Measurements from ENCODE around the gene PLD3. TPM values are rescaled to one million over a fixed set of nuclear protein-coding genes. Genes with fewer than 3 reads are reported as not detected.

PLD3 gene
- total RNA-seq, 1 donor from 2014 or later, result 156 TPM

- peaks cover 64% of the 10 kb centered on the region for H3K4me1 ChIP-seq
- H3K4me3 ChIP-seq, result peak overlapping the region; percentile 97
- no peak for TF ChIP-seq CTCF (IDR thresholded peaks at IDR 0.05; ENCODE audit: borderline replicate concordance)
- H3K27ac ChIP-seq (replicated peaks), result peak overlapping the region; percentile 99
- peaks cover 13% of the 10 kb centered on the region for H3K36me3 ChIP-seq
- DNase-seq, result no peak
- no peaks in the 10 kb centered on the region for H3K9me3 ChIP-seq (replicated peaks)
- intact Hi-C loops (cut with micrococcal nuclease), result no loop called here
- H3K27me3 ChIP-seq (ENCODE audit: low read depth), result no peaks in the 10 kb centered on the region
Measured at GRCh38 chr19:40422748-40423566, 74.5 kb downstream of the PLD3 start.

- Histone ChIP-seq H3K36me3 (peaks cover 13% of the 10 kb centered on the region), H3K4me1 (peaks cover 64% of the 10 kb centered on the region), H3K27me3 (ENCODE audit: low read depth) (no peaks in the 10 kb centered on the region), H3K4me3 (peak overlapping the region; percentile 97), H3K27ac (replicated peaks) (peak overlapping the region; percentile 99), H3K9me3 (replicated peaks) (no peaks in the 10 kb centered on the region)
- intact Hi-C loops (cut with micrococcal nuclease), result no loop called here
- TF ChIP-seq CTCF (IDR thresholded peaks at IDR 0.05; ENCODE audit: borderline replicate concordance), result no peak
- no peak for DNase-seq
Measured at GRCh38 chr19:40423938-40424337, 75.4 kb downstream of the PLD3 start.

- H3K4me3 ChIP-seq, result peak overlapping the region; percentile 97
- no peaks in the 10 kb centered on the region for H3K27me3 ChIP-seq (ENCODE audit: low read depth)
- no peak for TF ChIP-seq CTCF (IDR thresholded peaks at IDR 0.05; ENCODE audit: borderline replicate concordance)
- intact Hi-C loops (cut with micrococcal nuclease), result loop anchor here (1.0 kb wide), 1 partner anchor 18 kb away; no protein-coding TSS in a partner anchor
- H3K36me3 ChIP-seq, result peaks cover 13% of the 10 kb centered on the region
- peak overlapping the region; percentile 99 for H3K27ac ChIP-seq (replicated peaks)
- no peaks in the 10 kb centered on the region for H3K9me3 ChIP-seq (replicated peaks)
- H3K4me1 ChIP-seq, result peaks cover 64% of the 10 kb centered on the region
- no peak for DNase-seq
Measured at GRCh38 chr19:40424637-40425449, 76.3 kb downstream of the PLD3 start.

- no peaks in the 10 kb centered on the region for H3K27me3 ChIP-seq (ENCODE audit: low read depth)
- peak within 1 kb of the TSS; percentile 99 for H3K27ac ChIP-seq (replicated peaks)
- peak; percentile 84 for TF ChIP-seq CTCF (IDR thresholded peaks at IDR 0.05; ENCODE audit: borderline replicate concordance)
- peaks cover 56% of the 10 kb centered on the region for H3K4me1 ChIP-seq
- peak; percentile 100 for DNase-seq
- H3K36me3 ChIP-seq, result peaks cover 13% of the 10 kb centered on the region
- H3K4me3 ChIP-seq, result peak within 1 kb of the TSS; percentile 97
- intact Hi-C loops (cut with micrococcal nuclease), result loop anchor here (1.0 kb wide), 1 partner anchor 18 kb away; no protein-coding TSS in a partner anchor
- no peaks in the 10 kb centered on the region for H3K9me3 ChIP-seq (replicated peaks)
Measured at GRCh38 chr19:40425450-40426287, 77.2 kb downstream of the PLD3 start, which contains the start of gene SERTAD1. TSS of gene SERTAD1 (minus strand) at chr19:40425992. CDS start at chr19:40423546, 2,446 bp downstream.

Small RNA genes lying within 50 kb of the gene (microRNA-seq; reads per million reads assigned to microRNA genes)
- gene MIR6796, result not detected

Other genes with a start within 250 kb of the PLD3 start
- 17.1 TPM for gene MAP3K10, start 157.3 kb upstream of the PLD3 start, total RNA-seq
- not detected for gene TTC9B, start 130.3 kb upstream of the PLD3 start, total RNA-seq
- gene CCNP, start 122.0 kb upstream of the PLD3 start, total RNA-seq, result 0.30 TPM
- 107 TPM for gene AKT2, start 63.4 kb upstream of the PLD3 start, total RNA-seq
- gene C19orf47, start 298 bp upstream of the PLD3 start, total RNA-seq, result 166 TPM
- gene HIPK4, start 41.5 kb downstream of the PLD3 start, total RNA-seq, result not detected
- 3.3 TPM for gene PRX, start 64.7 kb downstream of the PLD3 start, total RNA-seq
- 9.2 TPM for gene SERTAD1, start 77.3 kb downstream of the PLD3 start, total RNA-seq
- gene SERTAD3, start 95.6 kb downstream of the PLD3 start, total RNA-seq, result 16.2 TPM
- 91.3 TPM for gene BLVRB, start 117.0 kb downstream of the PLD3 start, total RNA-seq
- 6.1 TPM for gene SPTBN4, start 118.3 kb downstream of the PLD3 start, total RNA-seq
- 14.8 TPM for gene SHKBP1, start 228.2 kb downstream of the PLD3 start, total RNA-seq